SK-N-SH treated with all-trans-retinoic acid at 6 μM for 48 hours (cell line): Measurements from ENCODE around the gene TFPI2.

Source experiments
- ARNTL ChIP-seq: fragments of 450-650 bp; formaldehyde crosslinking; IDR thresholded peaks from 2 replicates; pipeline ENCODE4 v1.5.0; 2020; ENCODE audit warnings: low read depth, mild to moderate bottlenecking, moderate library complexity, borderline replicate concordance
- CREB5 ChIP-seq: fragments of 250-450 bp; sonication (Bioruptor Pico); IDR thresholded peaks from 2 replicates; pipeline ENCODE4 v1.5.1; 2020; ENCODE audit warnings: low read depth, mild to moderate bottlenecking, moderate library complexity
- ISL1 ChIP-seq: fragments of 250-450 bp; sonication (Bioruptor Pico); IDR thresholded peaks from 2 replicates; pipeline ENCODE4 v2.1.2; 2022; ENCODE audit warnings: mild to moderate bottlenecking, moderate library complexity
- OSR1 ChIP-seq: fragments of 250-450 bp; sonication (Bioruptor Pico); IDR thresholded peaks from 2 replicates; pipeline ENCODE4 v1.8.0; 2022; ENCODE audit warnings: moderate library complexity, mild to moderate bottlenecking, inconsistent platforms
- POU6F1 ChIP-seq: fragments of 250-450 bp; sonication (Bioruptor Pico); IDR thresholded peaks from 2 replicates; pipeline ENCODE4 v1.8.0; 2021; ENCODE audit warnings: low read depth, mild to moderate bottlenecking, moderate library complexity, borderline replicate concordance
- RARB ChIP-seq: fragments of 250-450 bp; sonication (Bioruptor Pico); IDR thresholded peaks from 2 replicates; pipeline ENCODE4 v1.8.0; 2021; ENCODE audit warnings: mild to moderate bottlenecking, moderate library complexity
- TCF4 ChIP-seq: fragments of 250-450 bp; sonication (Bioruptor Pico); IDR thresholded peaks from 2 replicates; pipeline ENCODE4 v1.8.0; 2021; ENCODE audit warnings: mild to moderate bottlenecking, moderate library complexity, borderline replicate concordance
- TOX ChIP-seq: fragments of 250-450 bp; sonication (Bioruptor Pico); IDR thresholded peaks from 2 replicates; pipeline ENCODE4 v1.8.0; 2021; ENCODE audit warnings: mild to moderate bottlenecking, moderate library complexity, borderline replicate concordance
- ZFP3 ChIP-seq: fragments of 250-450 bp; sonication (Bioruptor Pico); IDR thresholded peaks from 2 replicates; pipeline ENCODE4 v1.5.0; 2020; ENCODE audit warnings: mild to moderate bottlenecking, moderate library complexity
- ZFP30 ChIP-seq: fragments of 450-650 bp; formaldehyde crosslinking; IDR thresholded peaks from 2 replicates; pipeline ENCODE4 v1.5.0; 2022; ENCODE audit warnings: mild to moderate bottlenecking, moderate library complexity
- ZNF8 ChIP-seq: fragments of 450-650 bp; formaldehyde crosslinking; IDR thresholded peaks from 2 replicates; pipeline ENCODE4 v1.5.0; 2020; ENCODE audit warnings: mild to moderate bottlenecking, moderate library complexity
- TF ChIP-seq, protein P1 (sequence below): fragments of 250-450 bp; sonication (Bioruptor Pico); IDR thresholded peaks from 2 replicates; pipeline ENCODE4 v1.8.0; 2020; ENCODE audit warnings: mild to moderate bottlenecking, moderate library complexity, borderline replicate concordance
- TF ChIP-seq, protein P2 (sequence below): fragments of 250-450 bp; sonication (Bioruptor Pico); IDR thresholded peaks from 2 replicates; pipeline ENCODE4 v1.5.0; 2020; ENCODE audit warnings: mild to moderate bottlenecking, moderate library complexity

DNA sequence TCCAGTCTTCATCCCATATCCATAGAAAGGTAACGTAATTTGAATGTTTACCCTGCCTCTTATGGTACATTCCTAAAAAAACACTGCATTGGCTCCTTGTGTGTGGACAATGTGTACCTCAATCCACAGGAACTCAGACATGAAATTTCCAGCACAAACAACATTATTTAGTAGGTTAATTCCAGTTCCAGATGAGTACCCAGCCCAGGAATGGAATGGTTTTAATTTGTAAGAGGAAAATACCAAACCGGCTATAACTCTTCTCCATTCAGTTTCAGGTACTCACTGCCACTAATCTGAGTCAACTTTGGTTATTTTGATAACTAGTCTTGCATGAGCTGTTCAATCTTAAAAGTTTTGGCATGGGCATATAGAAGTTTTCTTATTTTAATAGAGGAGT lies 39.0 kb downstream of the TFPI2 start:
- TF ChIP-seq POU6F1 (CRISPR knock-in tag), result no peak; the same call in 1 of the 2 replicates
- TF ChIP-seq ZFP30, result no peak
- no peak for TF ChIP-seq OSR1 (CRISPR knock-in tag)
- no peak for TF ChIP-seq ZNF8
- TF ChIP-seq TOX (CRISPR knock-in tag), result no peak; the same call in 1 of the 2 replicates
- TF ChIP-seq ISL1, result no peak
- TF ChIP-seq TCF4 (CRISPR knock-in tag), result no peak
- no peak for TF ChIP-seq ZFP3
- no peak for TF ChIP-seq RARB (CRISPR knock-in tag)
- TF ChIP-seq, protein P1, sequence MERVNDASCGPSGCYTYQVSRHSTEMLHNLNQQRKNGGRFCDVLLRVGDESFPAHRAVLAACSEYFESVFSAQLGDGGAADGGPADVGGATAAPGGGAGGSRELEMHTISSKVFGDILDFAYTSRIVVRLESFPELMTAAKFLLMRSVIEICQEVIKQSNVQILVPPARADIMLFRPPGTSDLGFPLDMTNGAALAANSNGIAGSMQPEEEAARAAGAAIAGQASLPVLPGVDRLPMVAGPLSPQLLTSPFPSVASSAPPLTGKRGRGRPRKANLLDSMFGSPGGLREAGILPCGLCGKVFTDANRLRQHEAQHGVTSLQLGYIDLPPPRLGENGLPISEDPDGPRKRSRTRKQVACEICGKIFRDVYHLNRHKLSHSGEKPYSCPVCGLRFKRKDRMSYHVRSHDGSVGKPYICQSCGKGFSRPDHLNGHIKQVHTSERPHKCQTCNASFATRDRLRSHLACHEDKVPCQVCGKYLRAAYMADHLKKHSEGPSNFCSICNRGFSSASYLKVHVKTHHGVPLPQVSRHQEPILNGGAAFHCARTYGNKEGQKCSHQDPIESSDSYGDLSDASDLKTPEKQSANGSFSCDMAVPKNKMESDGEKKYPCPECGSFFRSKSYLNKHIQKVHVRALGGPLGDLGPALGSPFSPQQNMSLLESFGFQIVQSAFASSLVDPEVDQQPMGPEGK (CRISPR knock-in tag), result no peak
- no peak for TF ChIP-seq ARNTL (CRISPR knock-in tag)
- no peak for TF ChIP-seq CREB5 (CRISPR knock-in tag)
- TF ChIP-seq, protein P2, sequence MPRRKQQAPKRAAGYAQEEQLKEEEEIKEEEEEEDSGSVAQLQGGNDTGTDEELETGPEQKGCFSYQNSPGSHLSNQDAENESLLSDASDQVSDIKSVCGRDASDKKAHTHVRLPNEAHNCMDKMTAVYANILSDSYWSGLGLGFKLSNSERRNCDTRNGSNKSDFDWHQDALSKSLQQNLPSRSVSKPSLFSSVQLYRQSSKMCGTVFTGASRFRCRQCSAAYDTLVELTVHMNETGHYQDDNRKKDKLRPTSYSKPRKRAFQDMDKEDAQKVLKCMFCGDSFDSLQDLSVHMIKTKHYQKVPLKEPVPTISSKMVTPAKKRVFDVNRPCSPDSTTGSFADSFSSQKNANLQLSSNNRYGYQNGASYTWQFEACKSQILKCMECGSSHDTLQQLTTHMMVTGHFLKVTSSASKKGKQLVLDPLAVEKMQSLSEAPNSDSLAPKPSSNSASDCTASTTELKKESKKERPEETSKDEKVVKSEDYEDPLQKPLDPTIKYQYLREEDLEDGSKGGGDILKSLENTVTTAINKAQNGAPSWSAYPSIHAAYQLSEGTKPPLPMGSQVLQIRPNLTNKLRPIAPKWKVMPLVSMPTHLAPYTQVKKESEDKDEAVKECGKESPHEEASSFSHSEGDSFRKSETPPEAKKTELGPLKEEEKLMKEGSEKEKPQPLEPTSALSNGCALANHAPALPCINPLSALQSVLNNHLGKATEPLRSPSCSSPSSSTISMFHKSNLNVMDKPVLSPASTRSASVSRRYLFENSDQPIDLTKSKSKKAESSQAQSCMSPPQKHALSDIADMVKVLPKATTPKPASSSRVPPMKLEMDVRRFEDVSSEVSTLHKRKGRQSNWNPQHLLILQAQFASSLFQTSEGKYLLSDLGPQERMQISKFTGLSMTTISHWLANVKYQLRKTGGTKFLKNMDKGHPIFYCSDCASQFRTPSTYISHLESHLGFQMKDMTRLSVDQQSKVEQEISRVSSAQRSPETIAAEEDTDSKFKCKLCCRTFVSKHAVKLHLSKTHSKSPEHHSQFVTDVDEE (CRISPR knock-in tag), result no peak
